Mesenchymal stem cell (in vitro differentiated cells and primary cell): ENCODE data around the gene SLC22A14.

Experiments used
- DNase-seq: peaks from one replicate; pipeline ENCODE4 v3.0.0-alpha.2; 2013
- H2AFZ ChIP-seq: one replicate; pipeline ENCODE4 v1.6.1; 2013; ENCODE audit warnings: low read depth, mild to moderate bottlenecking, control low read depth, inconsistent platforms, low read length, moderate library complexity
- H2AK5ac ChIP-seq: 2 replicates; pipeline ENCODE4 v1.6.1; 2013; ENCODE audit warnings: low read length, moderate library complexity, mild to moderate bottlenecking, inconsistent platforms; ENCODE audit not compliant: severe bottlenecking
- H2BK120ac ChIP-seq: one replicate; pipeline ENCODE4 v1.6.1; 2013; ENCODE audit warnings: low read depth, mild to moderate bottlenecking, inconsistent platforms, low read length, moderate library complexity
- H2BK12ac ChIP-seq, 2 experiments: one replicate each; pipeline ENCODE4 v1.6.1; 2013; ENCODE audit warnings: inconsistent platforms in 2 of 2, low read length in 2 of 2, mild to moderate bottlenecking in 2 of 2, moderate library complexity in 2 of 2, control low read depth in 1 of 2
- H2BK15ac ChIP-seq: one replicate; pipeline ENCODE4 v1.6.1; 2013; ENCODE audit warnings: mild to moderate bottlenecking, low read depth, inconsistent platforms; ENCODE audit not compliant: poor library complexity, severe bottlenecking
- H2BK5ac ChIP-seq: 2 replicates; pipeline ENCODE4 v1.6.1; 2013; ENCODE audit warnings: low read depth, mild to moderate bottlenecking, low read length, control low read depth, inconsistent platforms; ENCODE audit not compliant: poor library complexity, severe bottlenecking
- H3K14ac ChIP-seq, 2 experiments: one replicate each; pipeline ENCODE4 v1.6.1; 2013; ENCODE audit warnings: inconsistent platforms in 2 of 2, low read length in 2 of 2, control low read depth in 1 of 2, mild to moderate bottlenecking in 1 of 2, moderate library complexity in 1 of 2
- H3K18ac ChIP-seq, 2 experiments: one replicate each; pipeline ENCODE4 v1.6.1; 2013; ENCODE audit warnings: inconsistent platforms in 2 of 2, low read length in 2 of 2, control low read depth in 1 of 2, low read depth in 1 of 2, mild to moderate bottlenecking in 1 of 2
- H3K23ac ChIP-seq, 2 experiments: one replicate each; pipeline ENCODE4 v1.6.1; 2013; ENCODE audit warnings: inconsistent platforms in 2 of 2, low read length in 2 of 2, mild to moderate bottlenecking in 2 of 2, moderate library complexity in 2 of 2, control low read depth in 1 of 2
- H3K27ac ChIP-seq: 2 replicates; pipeline ENCODE4 v1.5.1; 2013; ENCODE audit warnings: mild to moderate bottlenecking, moderate library complexity, low read length, control low read depth, inconsistent platforms; ENCODE audit not compliant: poor library complexity, severe bottlenecking
- H3K27me3 ChIP-seq, 2 experiments: 2 replicates each; pipeline versions ENCODE4 v1.6.1 to v1.7.0; 2013; ENCODE audit warnings: low read length in 2 of 2, mild to moderate bottlenecking in 2 of 2, moderate library complexity in 2 of 2, control low read depth in 1 of 2, inconsistent platforms in 1 of 2; ENCODE audit not compliant: control insufficient read depth in 1 of 2, insufficient read depth in 1 of 2
- H3K36me3 ChIP-seq, 2 experiments: 2 replicates each; pipeline versions ENCODE4 v1.6.1 to v1.7.0; 2013; ENCODE audit warnings: low read length in 2 of 2, control low read depth in 1 of 2, inconsistent platforms in 1 of 2, low read depth in 1 of 2, mild to moderate bottlenecking in 1 of 2; ENCODE audit not compliant: insufficient read depth in 2 of 2, control insufficient read depth in 1 of 2
- H3K4ac ChIP-seq, 2 experiments: one replicate each; pipeline ENCODE4 v1.6.1; 2013; ENCODE audit warnings: inconsistent platforms in 2 of 2, low read length in 2 of 2, mild to moderate bottlenecking in 2 of 2, moderate library complexity in 2 of 2, control low read depth in 1 of 2, low read depth in 1 of 2
- H3K4me1 ChIP-seq: 2 replicates; pipeline ENCODE4 v1.6.1; 2013; ENCODE audit warnings: low read depth, low read length, control low read depth; ENCODE audit not compliant: control insufficient read depth, insufficient read depth
- H3K4me2 ChIP-seq: 2 replicates; pipeline ENCODE4 v1.6.1; 2013; ENCODE audit warnings: low read length, mild to moderate bottlenecking, inconsistent platforms; ENCODE audit not compliant: poor library complexity, severe bottlenecking
- H3K4me3 ChIP-seq, 2 experiments: 2 replicates each; pipeline versions ENCODE4 v1.5.1 to v1.7.0; 2013; ENCODE audit warnings: low read length in 2 of 2, mild to moderate bottlenecking in 2 of 2, control low read depth in 1 of 2, low read depth in 1 of 2; ENCODE audit not compliant: insufficient read depth in 1 of 2
- H3K79me1 ChIP-seq: replicated peaks from 2 replicates; pipeline ENCODE4 v1.6.1; 2013; ENCODE audit warnings: mild to moderate bottlenecking, control low read depth, low read length, inconsistent platforms; ENCODE audit not compliant: poor library complexity, severe bottlenecking
- H3K9ac ChIP-seq: 2 replicates; pipeline ENCODE4 v1.7.0; 2013; ENCODE audit warnings: mild to moderate bottlenecking, low read length, moderate library complexity
- H3K9me3 ChIP-seq: 2 replicates; pipeline ENCODE4 v1.7.0; 2013; ENCODE audit warnings: mild to moderate bottlenecking, low read length; ENCODE audit not compliant: control insufficient read depth
- H4K8ac ChIP-seq: one replicate; pipeline ENCODE4 v1.6.1; 2013; ENCODE audit warnings: inconsistent platforms, mild to moderate bottlenecking, low read length, moderate library complexity
- H4K91ac ChIP-seq: one replicate; pipeline ENCODE4 v1.6.1; 2013; ENCODE audit warnings: mild to moderate bottlenecking, low read length, inconsistent platforms
- WGBS: methylation state at CpG from one replicate; pipeline ENCODE4 v1.1.7; 2013; ENCODE audit warnings: mixed read lengths; 5-methylcytosine and 5-hydroxymethylcytosine counted together

Gene SLC22A14

DNA sequence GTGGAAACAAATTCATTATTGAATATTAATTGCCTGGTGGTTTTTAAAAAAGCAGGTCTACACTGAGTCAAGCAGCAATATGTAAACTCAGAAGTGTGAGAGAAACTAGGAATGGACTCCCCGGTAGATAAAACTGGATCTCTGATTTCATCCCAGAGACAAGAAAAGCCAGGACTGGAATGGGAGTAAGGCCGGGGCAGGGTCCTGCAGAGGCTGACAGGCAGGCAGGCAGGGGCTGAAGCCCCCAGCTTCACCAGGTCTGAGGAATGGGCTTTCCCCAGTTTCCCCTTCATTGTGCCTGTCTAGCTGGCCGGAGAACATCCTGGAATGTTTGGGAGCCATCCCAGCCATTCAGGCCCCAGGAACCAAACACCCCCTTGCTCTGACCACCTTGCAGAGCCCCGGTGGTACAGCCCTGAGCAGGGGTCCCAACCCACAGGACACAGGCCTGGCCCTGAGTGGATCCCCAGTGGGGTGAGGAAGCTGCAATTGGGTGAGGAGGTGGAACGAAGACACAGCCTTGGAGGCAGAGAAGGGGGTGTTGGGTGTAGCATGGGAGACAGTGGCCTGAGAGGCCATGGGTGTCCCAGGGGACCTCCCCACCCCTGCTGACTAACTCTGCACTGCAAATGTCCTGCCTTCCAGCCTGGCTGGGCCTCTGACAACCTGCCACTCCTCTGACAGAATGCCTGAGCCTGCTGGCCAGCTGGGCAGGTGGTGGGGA is 32.8 kb downstream of the SLC22A14 start:
- Histone ChIP-seq H3K79me1 (no peaks in the 10 kb centered on the region), H2BK5ac (no peak overlapping the region), H4K91ac (no peak overlapping the region), H3K9me3 (no peaks in the 10 kb centered on the region), H3K14ac (peak overlapping the region in 1 of 2 experiments; percentile 61), H2AK5ac (no peak overlapping the region), H2BK15ac (no peak overlapping the region), H3K4me1 (no peaks in the 10 kb centered on the region), H3K18ac (no peak overlapping the region), H3K4me3 (no peak overlapping the region), H2BK12ac (peak overlapping the region in 1 of 2 experiments; percentile 35), H3K23ac (peak overlapping the region in 1 of 2 experiments; percentile 19), H3K27ac (no peak overlapping the region), H3K27me3 (peaks cover 3 to 17% of the 10 kb centered on the region in 2 experiments), H3K36me3 (no peaks in the 10 kb centered on the region), H4K8ac (peak overlapping the region; percentile 36), H3K9ac (no peak overlapping the region), H2AFZ (no peak overlapping the region), H3K4ac (no peak overlapping the region), H3K4me2 (no peak overlapping the region), H2BK120ac (no peak overlapping the region)
- no peak for DNase-seq
- 66% methylated on average over 5 of the region's 5 CpGs for WGBS

DNA sequence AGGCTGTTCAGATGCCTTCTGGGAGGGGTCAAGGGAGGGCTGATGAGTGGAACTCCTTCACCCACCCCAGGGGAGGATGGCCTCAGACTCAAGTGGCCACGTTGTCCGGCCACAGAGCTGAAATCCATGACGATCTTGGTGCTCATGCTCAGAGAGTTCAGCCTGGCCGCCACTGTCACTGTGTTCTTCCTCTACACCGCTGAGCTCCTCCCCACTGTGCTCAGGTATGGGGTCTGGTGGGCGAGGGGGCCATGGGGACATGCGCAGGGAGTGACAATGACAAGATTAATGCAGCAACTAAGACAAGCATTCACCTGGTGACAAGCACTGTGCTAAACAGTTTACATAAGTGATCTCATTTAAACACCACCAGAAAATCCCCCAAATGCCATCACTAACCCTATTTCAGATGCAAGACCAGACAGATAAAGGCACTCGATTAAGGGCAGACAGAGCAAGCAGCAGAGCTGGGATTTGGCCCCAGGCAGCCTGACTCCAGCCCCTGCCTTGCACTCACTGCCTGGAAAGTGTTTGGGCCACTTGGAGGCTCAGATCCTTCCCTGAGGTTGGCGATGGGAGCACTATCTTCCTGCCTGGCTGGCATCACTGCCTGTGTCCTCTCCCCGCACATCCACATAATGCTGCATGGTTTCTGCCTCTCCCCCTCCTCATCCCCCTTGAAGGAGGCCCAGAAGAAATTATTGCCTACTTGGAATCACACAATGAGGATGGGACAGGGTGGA is 33.6 kb downstream of the SLC22A14 start:
- no peaks in the 10 kb centered on the region for H3K36me3 ChIP-seq
- no peak overlapping the region for H3K27ac ChIP-seq
- no peak for DNase-seq
- peak overlapping the region in 1 of 2 experiments; percentile 61 for H3K14ac ChIP-seq
- H3K9me3 ChIP-seq = no peaks in the 10 kb centered on the region
- H2BK12ac ChIP-seq = no peak overlapping the region
- peak overlapping the region in 1 of 2 experiments; percentile 19 for H3K23ac ChIP-seq
- peaks cover 3 to 14% of the 10 kb centered on the region in 2 experiments for H3K27me3 ChIP-seq
- no peak overlapping the region for H2BK120ac ChIP-seq
- no peaks in the 10 kb centered on the region for H3K79me1 ChIP-seq
- no peak overlapping the region for H2BK5ac ChIP-seq
- H2AFZ ChIP-seq = no peak overlapping the region
- no peak overlapping the region for H2AK5ac ChIP-seq
- H2BK15ac ChIP-seq = no peak overlapping the region
- WGBS = 85% methylated on average over 9 of the region's 10 CpGs
- no peak overlapping the region for H4K8ac ChIP-seq
- H3K9ac ChIP-seq = no peak overlapping the region
- no peaks in the 10 kb centered on the region for H3K4me1 ChIP-seq
- no peak overlapping the region for H3K4ac ChIP-seq
- H4K91ac ChIP-seq = no peak overlapping the region
- no peak overlapping the region for H3K4me3 ChIP-seq
- no peak overlapping the region for H3K18ac ChIP-seq
- H3K4me2 ChIP-seq = no peak overlapping the region

GRCh38 chr3:38316356-38317191 is 34.5 kb downstream of the SLC22A14 start:
- Histone ChIP-seq H3K4ac (no peak overlapping the region), H3K4me2 (no peak overlapping the region)
- 88% methylated on average over 22 of the region's 22 CpGs for WGBS

More at GRCh38 chr3:38316356-38317191, 34.5 kb downstream of the SLC22A14 start:
- Histone ChIP-seq H3K4me3 (no peak overlapping the region), H3K27ac (no peak overlapping the region), H3K9me3 (no peaks in the 10 kb centered on the region), H4K8ac (no peak overlapping the region), H3K18ac (no peak overlapping the region), H4K91ac (no peak overlapping the region), H3K36me3 (no peaks in the 10 kb centered on the region), H2BK120ac (no peak overlapping the region), H3K79me1 (no peaks in the 10 kb centered on the region), H2BK12ac (no peak overlapping the region), H3K9ac (no peak overlapping the region), H3K27me3 (peaks cover 3 to 8% of the 10 kb centered on the region in 2 experiments), H3K4me1 (no peaks in the 10 kb centered on the region), H2AK5ac (no peak overlapping the region), H2AFZ (no peak overlapping the region), H2BK15ac (no peak overlapping the region), H3K14ac (peak overlapping the region in 1 of 2 experiments; percentile 89), H3K23ac (no peak overlapping the region), H2BK5ac (no peak overlapping the region)
- no peak for DNase-seq
